Small intestine (tissue), 16 donors: ENCODE data around the gene ELOVL3. TPM values are rescaled to one million over a fixed set of nuclear protein-coding genes. Genes with fewer than 3 reads are reported as not detected.
"Not testable (repeated sequence)": the region's sequence is repeated elsewhere in the genome, so short reads cannot be mapped to it uniquely, and the experiment has no call there.

Source experiments
- DNase-seq, 2 donors: peaks; one replicate each; pipeline versions ENCODE4 v3.0.0 to v3.0.0-alpha.2; 2013
- FAIRE-seq: peaks from 2 replicates; lab custom pipeline; 2012; peaks lifted over from hg19 to GRCh38; lab: Jason Lieb, UNC
- H3K27ac ChIP-seq, 3 donors: one replicate each; pipeline ENCODE4 v1.5.1; 2013; ENCODE audit warnings: low read length in 2 of 3, mild to moderate bottlenecking in 2 of 3, control low read depth in 1 of 3, inconsistent platforms in 1 of 3, low read depth in 1 of 3, moderate library complexity in 1 of 3
- H3K27me3 ChIP-seq, 3 donors: one replicate each; pipeline ENCODE4 v1.6.1; 2013; ENCODE audit warnings: low read length in 3 of 3, inconsistent platforms in 1 of 3; ENCODE audit not compliant: control insufficient read depth in 3 of 3, insufficient read depth in 3 of 3
- H3K36me3 ChIP-seq, 3 donors: one replicate each; pipeline ENCODE4 v1.6.1; 2013; ENCODE audit warnings: low read length in 3 of 3, inconsistent platforms in 1 of 3, low read depth in 1 of 3, mild to moderate bottlenecking in 1 of 3, moderate library complexity in 1 of 3; ENCODE audit not compliant: control insufficient read depth in 3 of 3, insufficient read depth in 2 of 3
- H3K4me1 ChIP-seq, 3 donors: one replicate each; pipeline ENCODE4 v1.6.1; 2013; ENCODE audit warnings: low read length in 2 of 3, inconsistent platforms in 1 of 3, low read depth in 1 of 3, mild to moderate bottlenecking in 1 of 3, moderate library complexity in 1 of 3; ENCODE audit not compliant: control insufficient read depth in 3 of 3, insufficient read depth in 2 of 3
- H3K4me3 ChIP-seq, 3 donors: one replicate each; pipeline ENCODE4 v1.5.1; 2013; ENCODE audit warnings: low read length in 3 of 3, control low read depth in 1 of 3, inconsistent platforms in 1 of 3, low read depth in 1 of 3, mild to moderate bottlenecking in 1 of 3, moderate library complexity in 1 of 3
- H3K9me3 ChIP-seq, 2 donors: one replicate each; pipeline ENCODE4 v1.6.1; 2013; ENCODE audit warnings: low read depth in 1 of 2, low read length in 1 of 2; ENCODE audit not compliant: control insufficient read depth in 2 of 2, insufficient read depth in 1 of 2
- WGBS, 3 donors: extraction: QIAGEN DNeasy Blood & Tissue Kit; methylation state at CpG; one replicate each; pipeline ENCODE4 v1.1.7; 2013; 5-methylcytosine and 5-hydroxymethylcytosine counted together
- long read RNA-seq, 10 donors: transcript quantifications; one replicate each; lab custom pipeline, GENCODE V29; 2026
- polyA plus RNA-seq, 4 donors: library from polyadenylated mRNA; stranded (reverse) in 3 of 4; unstranded in 1 of 4; fragments of 200-250 nt in 3 of 4; fragments of 120-200 nt in 1 of 4; gene quantifications; one replicate each; pipeline versions ENCODE4 v1.2.1 to v1.2.3, GENCODE V29; 2013
- donor health status: healthy with polysubstance abuse.
- donor health status: control.
- donor health status: control.
- donor health status: Bipolar disorder and iron deficiency.
- donor health status: healthy.

ELOVL3 gene
- under 1 TPM in 2 of 4 donors, not detected in 2; 0.40 to 0.42 TPM for polyA plus RNA-seq
- long read RNA-seq, donor 1 = 0 reads
- long read RNA-seq, donor 2 = 0 reads
- long read RNA-seq, donor 3 = 0 reads
- long read RNA-seq, donor 4 = 0 reads
- long read RNA-seq, donor 5 = 0 reads
- long read RNA-seq, donor 6 = 0 reads
- long read RNA-seq, donor 7 = 0 reads
- long read RNA-seq, donor 8 = 0 reads
- long read RNA-seq, donor 9 = 0 reads
- long read RNA-seq, donor 10, partial matches to known transcripts = 0 of 1 reads
- long read RNA-seq, donor 10, other reads (novel, unspliced or antisense) = 0 of 1 reads

GRCh38 chr10:102225646-102226541 lies at the start of gene ELOVL3:
TSS of gene ELOVL3 (plus strand) at chr10:102226299. CDS start at chr10:102226549, 250 bp downstream.
- peak within 1 kb of the TSS in 1 of 3 donors; percentile 20 for H3K4me3 ChIP-seq
- WGBS, 3 donors = 6 to 9% (median 8%) methylated on average over 39 to 47 of the region's 47 CpGs
- FAIRE-seq = no peak
- peak; percentile 91 to 94 for DNase-seq
- peaks cover 0 to 15% (median 0%) of the 10 kb centered on the region in 3 donors for H3K4me1 ChIP-seq
- H3K36me3 ChIP-seq = no peaks in the 10 kb centered on the region
- peaks cover 0 to 45% (median 3%) of the 10 kb centered on the region in 3 donors for H3K27me3 ChIP-seq
- peaks cover 0 to 5% of the 10 kb centered on the region in 2 donors for H3K9me3 ChIP-seq
- peak within 1 kb of the TSS in 2 of 3 donors; percentile 34 to 81 for H3K27ac ChIP-seq

GRCh38 chr10:102184606-102185005 lies 41.5 kb upstream of the ELOVL3 start:
- no peak for DNase-seq
- H3K27me3 ChIP-seq = no peaks in the 10 kb centered on the region
- peaks cover 0 to 13% (median 3%) of the 10 kb centered on the region in 3 donors for H3K4me1 ChIP-seq
- H3K27ac ChIP-seq = no peak overlapping the region
- no peak for FAIRE-seq
- 90 to 93% (median 92%) methylated on average over 2 of the region's 2 CpGs for WGBS, 3 donors
- no peaks in the 10 kb centered on the region for H3K36me3 ChIP-seq
- no peak overlapping the region for H3K4me3 ChIP-seq
- peaks cover 0 to 9% of the 10 kb centered on the region in 2 donors for H3K9me3 ChIP-seq

GRCh38 chr10:102185272-102185671 lies 40.8 kb upstream of the ELOVL3 start:
- no peak for FAIRE-seq
- Histone ChIP-seq H3K9me3 (peaks cover 0 to 14% of the 10 kb centered on the region in 2 donors), H3K4me1 (peaks cover 0 to 13% (median 3%) of the 10 kb centered on the region in 3 donors), H3K36me3 (no peaks in the 10 kb centered on the region), H3K4me3 (no peak overlapping the region), H3K27me3 (no peaks in the 10 kb centered on the region), H3K27ac (no peak overlapping the region)
- DNase-seq = no peak
- WGBS, 3 donors = 65 to 72% (median 68%) methylated on average over 2 of the region's 2 CpGs

GRCh38 chr10:102185811-102186527 lies 40.1 kb upstream of the ELOVL3 start:
- H3K27me3 ChIP-seq = no peaks in the 10 kb centered on the region
- H3K4me1 ChIP-seq = peaks cover 0 to 13% (median 3%) of the 10 kb centered on the region in 3 donors
- FAIRE-seq (no peak), DNase-seq (no peak)
- no peaks in the 10 kb centered on the region for H3K36me3 ChIP-seq
- 75 to 90% (median 83%) methylated on average over 15 of the region's 15 CpGs for WGBS, 3 donors
- H3K9me3 ChIP-seq = peaks cover 0 to 15% of the 10 kb centered on the region in 2 donors
- H3K4me3 ChIP-seq = no peak overlapping the region
- H3K27ac ChIP-seq = peak overlapping the region in 1 of 3 donors; percentile 42

GRCh38 chr10:102188298-102188940 lies 37.7 kb upstream of the ELOVL3 start:
- Histone ChIP-seq H3K27me3 (no peaks in the 10 kb centered on the region), H3K4me3 (no peak overlapping the region), H3K36me3 (no peaks in the 10 kb centered on the region), H3K4me1 (peaks cover 0 to 13% (median 3%) of the 10 kb centered on the region in 3 donors), H3K9me3 (peaks cover 0 to 30% of the 10 kb centered on the region in 2 donors), H3K27ac (peak overlapping the region in 2 of 3 donors; percentile 2 to 28)
- DNase-seq (peak; percentile 54 to 71), FAIRE-seq (no peak)
- 14 to 45% (median 34%) methylated on average over 3 of the region's 3 CpGs for WGBS, 3 donors

- H3K27me3 ChIP-seq, H3K4me3 ChIP-seq, FAIRE-seq, H3K36me3 ChIP-seq: not testable (repeated sequence)
- Histone ChIP-seq H3K27ac (peak overlapping the region in 2 of 3 donors; percentile 33 to 66), H3K4me1 (peaks cover 0 to 13% (median 3%) of the 10 kb centered on the region in 3 donors), H3K9me3 (peaks cover 0 to 30% of the 10 kb centered on the region in 2 donors)
- peak; percentile 47 to 60 for DNase-seq
- WGBS, 3 donors = 16 to 43% (median 23%) methylated on average over 7 of the region's 7 CpGs
Measured at GRCh38 chr10:102188941-102189898, 36.9 kb upstream of the ELOVL3 start.

- H3K27me3 ChIP-seq = no peaks in the 10 kb centered on the region
- H3K27ac ChIP-seq = no peak overlapping the region
- WGBS, 3 donors = 64 to 77% (median 71%) methylated on average over 7 of the region's 7 CpGs
- peaks cover 0 to 24% of the 10 kb centered on the region in 2 donors for H3K9me3 ChIP-seq
- DNase-seq = no peak
- no peak overlapping the region for H3K4me3 ChIP-seq
- peaks cover 0 to 13% (median 3%) of the 10 kb centered on the region in 3 donors for H3K4me1 ChIP-seq
- H3K36me3 ChIP-seq = no peaks in the 10 kb centered on the region
- FAIRE-seq = no peak
Measured at GRCh38 chr10:102191956-102192355, 34.1 kb upstream of the ELOVL3 start.
